Measurements from ENCODE around the gene SLC22A16.

SLC22A16 gene

DNA sequence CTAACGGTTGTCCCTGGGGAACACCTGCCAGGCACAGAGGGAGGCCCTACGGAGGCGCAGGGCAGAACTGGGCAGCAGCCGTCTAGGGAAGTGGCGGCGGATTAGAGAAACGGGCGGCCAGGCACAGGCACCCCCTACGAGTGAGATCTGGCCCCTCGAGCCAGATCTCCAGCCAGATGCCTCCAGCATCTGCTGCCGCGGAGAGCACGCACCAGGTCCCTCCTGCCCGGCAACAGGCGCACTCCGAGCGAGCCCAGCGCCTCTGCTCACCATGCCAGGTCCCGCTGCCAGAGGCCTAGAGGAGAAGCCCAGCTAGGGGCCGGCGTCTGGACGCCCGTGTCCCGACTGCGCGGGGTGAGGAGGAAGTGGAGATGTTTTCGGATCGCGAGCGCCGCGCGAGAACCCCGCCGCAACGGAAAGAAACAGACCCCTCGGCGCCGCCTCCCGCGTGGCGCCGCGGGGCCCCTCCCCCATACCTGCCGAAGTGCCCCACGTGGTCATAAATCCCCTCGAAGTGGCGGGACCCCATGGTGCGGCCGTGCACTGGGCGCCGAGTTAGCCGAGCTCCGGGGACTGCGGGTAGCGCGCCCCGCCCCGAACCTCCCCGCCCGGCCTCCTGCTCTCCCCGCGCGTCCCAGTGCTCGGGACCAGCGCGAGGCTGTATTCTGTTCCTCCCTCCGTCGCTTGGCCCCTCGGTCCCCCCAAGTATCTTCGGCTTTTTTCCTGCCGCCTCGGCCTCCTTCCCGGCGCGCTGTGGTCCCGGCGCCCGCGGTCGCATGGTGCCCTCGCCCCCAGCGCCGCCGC, at the start of gene SLC22A16:
Gene SLC22A16 (minus strand): TSS at position 568 of the 804 bp plus-strand sequence. CDS start 39 bp downstream, at position 529.
- TF ChIP-seq, protein P1, sequence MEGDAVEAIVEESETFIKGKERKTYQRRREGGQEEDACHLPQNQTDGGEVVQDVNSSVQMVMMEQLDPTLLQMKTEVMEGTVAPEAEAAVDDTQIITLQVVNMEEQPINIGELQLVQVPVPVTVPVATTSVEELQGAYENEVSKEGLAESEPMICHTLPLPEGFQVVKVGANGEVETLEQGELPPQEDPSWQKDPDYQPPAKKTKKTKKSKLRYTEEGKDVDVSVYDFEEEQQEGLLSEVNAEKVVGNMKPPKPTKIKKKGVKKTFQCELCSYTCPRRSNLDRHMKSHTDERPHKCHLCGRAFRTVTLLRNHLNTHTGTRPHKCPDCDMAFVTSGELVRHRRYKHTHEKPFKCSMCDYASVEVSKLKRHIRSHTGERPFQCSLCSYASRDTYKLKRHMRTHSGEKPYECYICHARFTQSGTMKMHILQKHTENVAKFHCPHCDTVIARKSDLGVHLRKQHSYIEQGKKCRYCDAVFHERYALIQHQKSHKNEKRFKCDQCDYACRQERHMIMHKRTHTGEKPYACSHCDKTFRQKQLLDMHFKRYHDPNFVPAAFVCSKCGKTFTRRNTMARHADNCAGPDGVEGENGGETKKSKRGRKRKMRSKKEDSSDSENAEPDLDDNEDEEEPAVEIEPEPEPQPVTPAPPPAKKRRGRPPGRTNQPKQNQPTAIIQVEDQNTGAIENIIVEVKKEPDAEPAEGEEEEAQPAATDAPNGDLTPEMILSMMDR (IDR thresholded peaks at IDR 0.05): no peak
- TF ChIP-seq ZFX (IDR thresholded peaks at IDR 0.05; ENCODE audit: borderline replicate concordance): no peak
- no peak within 1 kb of the TSS for H3K27ac ChIP-seq

DNA sequence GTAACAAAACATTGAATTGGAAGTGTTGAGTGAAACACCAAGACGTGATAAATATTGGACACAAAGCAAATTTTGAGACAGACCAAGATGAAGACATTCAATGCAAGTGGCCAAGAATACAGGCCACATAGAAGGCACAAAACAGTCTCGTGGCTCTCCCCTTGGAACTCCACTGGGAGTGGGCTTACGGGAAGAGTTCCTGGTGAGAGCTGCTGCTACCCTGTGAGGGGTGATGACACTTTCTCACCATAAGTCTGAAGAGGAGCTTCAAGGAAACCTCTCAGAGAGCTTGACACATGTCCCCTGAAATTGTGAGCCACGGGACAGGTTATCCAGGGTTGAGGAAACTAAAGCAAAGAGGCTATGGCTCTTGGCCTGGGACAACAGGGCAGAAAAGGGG, 48.6 kb upstream of the SLC22A16 start:
- H3K27ac ChIP-seq: no peak overlapping the region
- TF ChIP-seq, protein P1 (IDR thresholded peaks at IDR 0.05): no peak
- no peak for TF ChIP-seq ZFX (IDR thresholded peaks at IDR 0.05; ENCODE audit: borderline replicate concordance)

DNA sequence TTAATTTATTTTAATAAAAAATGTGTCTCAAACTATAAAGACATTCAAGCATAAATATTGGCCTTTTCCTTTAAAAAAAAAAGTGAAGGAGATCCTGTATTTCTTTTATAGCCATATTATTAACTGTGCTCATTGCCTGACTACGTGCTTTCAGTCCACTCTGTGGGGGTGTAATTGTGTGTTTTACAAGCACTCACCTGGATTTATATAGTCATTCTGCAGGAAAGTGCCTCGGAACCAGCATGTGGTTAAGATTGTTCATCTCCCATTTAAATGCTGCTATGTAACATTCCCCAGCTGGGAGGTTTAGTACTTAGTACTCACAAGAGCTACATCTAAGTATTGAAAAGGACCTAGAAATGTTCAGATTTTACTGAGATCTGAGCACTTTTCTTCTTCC, 47.9 kb upstream of the SLC22A16 start:
- TF ChIP-seq ZFX (IDR thresholded peaks at IDR 0.05; ENCODE audit: borderline replicate concordance): no peak
- TF ChIP-seq, protein P1 (IDR thresholded peaks at IDR 0.05): no peak
- H3K27ac ChIP-seq: no peak overlapping the region

DNA sequence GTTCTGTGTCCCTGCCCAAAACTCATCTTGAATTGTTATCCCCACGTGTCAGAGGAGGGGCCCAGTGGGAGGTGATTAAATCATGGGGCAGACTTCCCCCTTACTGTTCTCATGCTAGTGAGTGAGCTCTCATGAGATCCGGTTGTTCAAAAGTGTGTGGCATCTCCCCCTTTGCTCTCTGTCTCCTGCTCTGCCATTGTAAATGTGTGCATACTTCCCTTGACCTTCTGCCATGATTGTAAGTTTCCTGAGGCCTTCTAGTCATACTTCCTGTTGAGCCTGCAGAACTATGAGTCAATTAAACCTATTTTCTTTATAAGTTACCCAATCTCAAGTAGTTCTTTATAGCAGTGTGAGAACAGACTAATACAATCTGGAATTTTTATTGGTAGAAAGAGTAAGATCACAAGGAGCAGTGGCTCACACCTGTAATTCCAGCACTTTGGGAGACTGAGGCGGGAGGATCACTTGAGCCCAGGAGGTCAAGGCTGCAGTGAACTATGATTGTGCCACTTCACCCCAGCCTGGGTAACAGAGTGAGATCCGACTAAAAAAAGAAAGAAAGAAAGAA, 47.1 kb upstream of the SLC22A16 start:
- no peak overlapping the region for H3K27ac ChIP-seq
- TF ChIP-seq ZFX (IDR thresholded peaks at IDR 0.05; ENCODE audit: borderline replicate concordance): no peak
- TF ChIP-seq, protein P1 (IDR thresholded peaks at IDR 0.05): no peak

DNA sequence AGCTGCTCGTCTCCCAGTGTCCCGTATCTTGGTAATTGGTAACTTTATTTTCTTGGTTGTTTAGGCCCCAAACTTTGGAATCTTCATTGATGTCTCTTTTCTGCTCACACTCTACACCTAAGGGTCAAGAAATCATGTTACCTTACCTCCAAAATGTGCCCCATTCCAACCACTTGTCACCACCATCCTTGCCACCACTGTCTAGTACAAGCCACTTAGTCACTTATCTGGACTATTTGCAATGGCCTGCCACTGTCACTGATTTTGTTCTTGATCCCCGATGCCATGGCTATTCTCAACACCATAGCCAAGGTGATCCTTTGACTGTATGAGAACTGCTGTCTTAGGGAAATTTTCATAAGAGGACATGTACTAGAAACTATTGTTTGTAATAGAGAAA, 46.0 kb upstream of the SLC22A16 start:
- no peak overlapping the region for H3K27ac ChIP-seq
- TF ChIP-seq, protein P1 (IDR thresholded peaks at IDR 0.05): no peak
- TF ChIP-seq ZFX (IDR thresholded peaks at IDR 0.05; ENCODE audit: borderline replicate concordance): no peak

GRCh38 chr6:110520992-110521543, 44.7 kb upstream of the SLC22A16 start:
- no peak overlapping the region for H3K27ac ChIP-seq
- TF ChIP-seq, protein P1 (IDR thresholded peaks at IDR 0.05): no peak
- TF ChIP-seq ZFX (IDR thresholded peaks at IDR 0.05; ENCODE audit: borderline replicate concordance): no peak

All from 22Rv1 (cell line).